ENCODE measurements around the gene TMEM94.
A peak's percentile ranks its signal among the peaks of the same experiment; 100 is the strongest.

The TMEM94 gene

GRCh38 chr17:75525806-75526554, 69.5 kb downstream of the TMEM94 start:
- DNase-seq (ENCODE audit: low read depth): no peak

GRCh38 chr17:75526555-75527270, 70.3 kb downstream of the TMEM94 start:
- no peak for DNase-seq (ENCODE audit: low read depth)

DNA sequence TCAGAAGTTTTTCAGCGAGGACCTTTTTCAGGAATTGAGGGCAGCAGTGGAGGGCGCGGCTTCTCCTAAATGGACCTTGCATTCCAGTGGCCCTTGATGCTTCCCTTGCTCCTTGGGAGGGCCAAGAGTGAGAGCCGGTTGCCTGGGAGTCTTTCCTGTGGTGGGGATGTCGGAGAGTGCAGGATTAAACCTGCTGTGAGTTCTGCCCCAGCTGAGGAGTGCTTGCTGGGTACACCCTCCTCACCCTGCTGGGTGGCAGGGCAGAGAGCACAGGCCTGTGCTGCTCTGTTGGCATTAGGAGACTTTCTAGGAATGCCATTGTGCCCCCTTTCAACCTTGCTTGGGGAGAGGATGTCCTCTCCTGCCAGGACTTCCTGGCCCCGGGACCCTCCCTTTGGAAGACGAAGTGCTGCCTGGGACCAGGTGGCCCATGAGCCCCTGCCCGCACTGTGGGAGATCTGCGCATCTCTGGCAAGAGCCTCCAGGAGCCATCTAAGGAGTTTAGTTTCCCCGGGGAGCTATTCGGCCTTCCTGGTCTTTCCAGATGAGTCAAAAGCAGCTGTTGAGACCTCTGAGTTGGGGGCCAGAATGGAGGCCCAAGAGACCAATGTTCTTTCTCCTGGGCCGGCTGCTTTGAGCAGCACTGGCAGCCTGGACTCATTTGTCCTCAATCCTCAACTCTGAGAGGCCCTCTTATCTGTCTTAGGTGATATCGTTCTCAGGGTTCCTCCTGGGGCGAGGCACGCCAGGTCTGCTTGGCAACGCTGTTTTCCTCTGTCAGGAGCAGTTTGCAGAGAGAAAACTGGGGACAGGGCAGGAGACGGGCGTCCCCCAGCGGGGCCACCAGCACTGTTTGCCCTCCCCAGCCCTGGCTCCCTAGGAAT, 74.6 kb downstream of the TMEM94 start:
- no peak for DNase-seq (ENCODE audit: low read depth)

GRCh38 chr17:75531721-75532072, 75.3 kb downstream of the TMEM94 start:
- DNase-seq (ENCODE audit: low read depth): no peak

DNA sequence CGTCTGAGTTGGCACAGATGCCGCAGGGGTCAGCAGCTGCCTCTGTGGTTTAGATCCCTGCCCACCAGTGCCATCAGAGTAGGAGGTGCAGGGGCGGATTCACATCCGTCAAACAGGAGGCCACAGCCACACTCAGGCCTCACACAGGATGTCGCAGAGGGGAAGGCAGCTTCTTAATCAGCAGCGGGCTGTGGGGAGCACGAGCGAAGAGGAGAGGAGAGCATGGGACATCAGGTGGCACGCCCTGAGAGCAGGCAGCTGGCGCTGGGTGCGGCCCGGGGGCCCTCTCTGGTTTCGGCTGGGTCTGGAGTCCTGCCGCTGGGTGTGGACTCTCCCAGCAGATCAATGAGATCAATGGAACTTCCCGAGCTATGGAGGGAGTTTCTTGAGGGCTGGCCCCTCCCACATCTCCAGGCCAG, 78.7 kb downstream of the TMEM94 start:
- peak; percentile 59 for DNase-seq (ENCODE audit: low read depth)

DNA sequence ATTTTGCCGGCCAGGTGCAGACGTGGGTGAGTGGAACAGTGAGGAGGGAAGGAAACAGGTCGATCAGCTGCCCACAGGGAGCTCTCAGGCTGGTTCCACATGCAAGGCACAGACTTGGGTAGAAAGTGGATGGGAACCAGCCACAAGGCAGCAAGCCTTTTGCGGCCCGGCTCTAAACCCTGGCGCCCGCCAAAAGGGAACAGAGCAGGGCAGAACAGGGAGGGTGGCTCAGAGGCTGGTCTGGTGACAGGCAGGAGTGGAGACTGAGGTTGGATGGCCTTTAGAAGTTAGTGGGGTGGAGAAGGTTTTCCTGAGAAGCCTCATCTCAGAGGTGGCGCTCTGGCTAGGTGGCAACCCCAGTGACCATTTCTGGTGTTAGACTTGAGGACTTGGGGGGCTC, 79.4 kb downstream of the TMEM94 start:
- DNase-seq (ENCODE audit: low read depth): no peak

DNA sequence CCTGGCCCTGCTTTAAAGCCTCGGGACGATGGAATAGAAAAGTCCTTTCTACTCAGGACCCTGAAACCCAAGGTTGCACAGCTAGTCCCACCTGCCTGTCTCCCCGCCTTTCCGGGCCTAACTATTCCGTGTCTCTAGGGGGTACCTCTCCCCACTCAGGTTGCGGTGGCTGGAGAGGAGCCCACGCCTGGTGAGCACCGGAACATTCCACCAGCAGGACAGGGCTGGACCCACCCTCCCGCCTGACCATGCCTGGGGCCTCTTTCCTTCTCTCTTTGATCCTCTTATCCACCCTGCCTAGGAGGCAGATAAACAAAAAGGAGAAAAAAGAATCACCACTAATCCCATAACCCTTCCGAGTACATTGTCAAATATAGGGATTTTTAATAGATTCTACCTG, 79.9 kb downstream of the TMEM94 start:
- DNase-seq (ENCODE audit: low read depth): no peak

DNA sequence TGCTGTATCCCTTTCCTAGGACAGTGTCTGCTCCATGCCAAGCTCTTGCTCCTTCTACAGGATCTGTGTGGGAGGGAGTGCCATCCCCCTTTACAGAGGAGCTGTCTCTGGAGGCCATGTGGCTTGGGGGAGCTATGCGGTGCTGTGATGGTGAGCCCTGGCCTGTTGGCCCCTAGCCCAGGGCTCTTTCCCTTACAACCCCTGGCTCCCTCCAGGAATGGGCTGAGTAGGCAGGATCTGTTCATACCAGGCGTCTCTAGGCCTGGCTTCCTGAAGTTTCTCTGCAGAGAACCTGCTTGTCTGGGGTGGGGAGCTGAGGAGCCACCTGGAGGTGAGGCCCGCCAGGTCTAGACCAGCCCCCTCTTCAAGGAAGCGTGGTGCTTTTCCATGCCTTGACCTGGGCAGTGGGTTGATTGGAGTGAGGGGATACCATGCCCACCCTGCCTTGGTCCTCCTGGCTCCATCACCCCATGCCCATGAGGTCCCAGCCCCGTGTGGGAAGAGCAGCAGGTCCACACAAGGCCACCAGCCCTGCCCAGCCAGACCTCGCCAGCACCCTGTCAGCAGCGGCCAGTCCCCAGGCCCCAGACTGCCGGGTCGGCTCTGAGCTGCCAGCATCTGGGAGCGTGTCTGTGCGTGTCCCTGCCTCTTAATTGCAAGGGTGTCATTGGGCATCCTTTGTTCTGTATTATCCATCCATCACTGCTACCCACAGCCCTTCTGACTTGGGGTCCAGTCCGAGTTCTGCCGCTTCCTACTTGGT, 83.7 kb downstream of the TMEM94 start:
- DNase-seq (ENCODE audit: low read depth): no peak

DNA sequence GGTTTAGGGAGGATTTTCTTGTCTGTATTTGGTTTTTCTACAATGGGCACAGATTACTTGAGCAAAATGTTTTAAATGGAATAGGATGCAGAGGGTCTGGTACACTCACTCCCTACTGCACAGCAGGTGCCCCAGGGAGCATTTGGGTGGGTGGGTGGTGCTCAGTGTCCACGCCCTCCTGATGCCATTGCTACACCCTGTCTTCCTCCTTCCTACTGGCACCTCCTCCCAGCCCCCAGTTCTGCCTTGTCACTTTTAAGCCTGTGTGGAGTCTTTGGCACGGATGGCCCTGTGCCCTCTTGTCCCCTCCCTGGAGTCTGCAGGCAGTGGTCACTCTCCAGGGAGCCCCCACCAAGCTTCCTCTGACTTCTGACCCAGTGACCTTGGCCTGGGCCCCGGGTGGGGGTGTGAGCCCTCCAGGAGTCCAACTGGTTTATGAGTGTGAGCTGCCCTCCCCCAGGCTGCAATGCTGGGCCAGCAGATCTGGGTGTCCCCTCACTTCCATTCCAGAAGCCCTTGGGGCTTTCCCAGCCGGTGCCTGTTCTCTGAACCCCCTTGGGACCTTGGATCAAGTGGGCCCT, 84.6 kb downstream of the TMEM94 start:
- DNase-seq (ENCODE audit: low read depth): no peak

- no peak for DNase-seq (ENCODE audit: low read depth)
These were observed 85.8 kb downstream of the TMEM94 start for GRCh38 chr17:75542229-75542628.

GRCh38 chr17:75542728-75543336, 86.4 kb downstream of the TMEM94 start:
- DNase-seq (ENCODE audit: low read depth): no peak

DNA sequence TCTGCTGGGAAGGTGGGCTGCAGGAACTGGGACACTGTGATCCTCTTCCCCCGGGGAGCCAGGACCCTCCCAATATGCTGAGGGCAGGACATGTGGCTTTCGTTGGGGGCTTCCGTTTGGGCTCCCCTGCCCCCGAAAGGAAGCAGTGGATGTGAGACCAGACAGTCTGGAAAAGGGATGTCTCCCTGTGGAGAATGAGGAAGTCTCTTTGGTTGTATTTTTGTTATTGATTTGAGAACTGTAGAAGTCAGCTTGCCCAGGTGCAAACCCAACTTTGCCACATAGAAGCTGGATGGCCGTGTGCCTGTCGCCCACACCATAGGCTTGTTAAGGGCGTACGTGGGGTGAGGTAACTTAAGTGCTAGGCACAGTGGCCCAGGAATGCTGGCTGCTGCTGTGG, 87.8 kb downstream of the TMEM94 start:
- DNase-seq (ENCODE audit: low read depth): no peak

DNA sequence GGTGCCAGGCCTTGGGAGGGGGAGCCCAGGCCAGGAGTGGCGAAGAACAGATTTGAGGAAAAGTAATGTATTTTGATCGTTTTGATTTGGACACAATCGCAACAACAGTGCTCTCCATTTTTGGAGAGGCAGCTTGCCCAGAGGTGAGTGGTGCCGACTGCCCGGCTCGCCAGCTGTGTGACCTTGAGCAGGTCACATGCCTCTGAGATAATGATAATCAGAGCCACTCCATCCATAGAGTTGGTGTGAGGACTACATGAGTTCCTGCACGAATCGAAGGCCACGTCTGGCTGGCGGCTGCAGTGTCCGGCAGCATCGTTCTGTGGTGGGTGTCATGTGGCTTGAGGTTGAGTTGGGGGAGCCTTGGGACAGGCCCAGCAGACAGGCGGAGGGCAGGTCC, 89.7 kb downstream of the TMEM94 start:
- no peak for DNase-seq (ENCODE audit: low read depth)

DNA sequence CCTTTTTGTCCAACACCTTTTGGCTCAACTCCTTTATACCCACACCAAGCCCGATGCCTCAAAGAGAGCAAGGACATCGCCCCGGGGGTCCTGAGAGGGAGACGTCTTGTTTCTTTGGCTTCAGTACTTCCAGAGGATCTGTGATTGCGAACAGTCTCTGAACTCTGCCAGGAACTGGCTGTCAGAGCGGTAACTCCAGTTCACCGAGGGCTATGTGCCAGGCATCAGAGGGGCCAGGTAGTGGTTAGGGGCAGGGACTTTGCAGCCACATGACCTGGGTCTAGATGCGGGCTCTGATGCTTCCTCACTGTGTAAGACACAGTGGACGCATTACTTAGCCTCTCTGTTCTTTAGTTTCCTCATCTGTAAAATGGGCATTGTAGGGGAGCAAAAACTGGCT, 90.7 kb downstream of the TMEM94 start:
- DNase-seq (ENCODE audit: low read depth): no peak

GRCh38 chr17:75548813-75549212, 92.4 kb downstream of the TMEM94 start:
- DNase-seq (ENCODE audit: low read depth): no peak
